T-helper 2 cell treated with Interferon-gamma antibody and Interleukin-4, amounts not matched to agents 5 μg/mL and 100 μg/mL, for 36 hours (primary cell): ENCODE data around the gene GNG7.
"Not testable (repeated sequence)": the region's sequence is repeated elsewhere in the genome, so short reads cannot be mapped to it uniquely, and the experiment has no call there.

Experiments used
- DNase-seq: peaks from one replicate; pipeline ENCODE4 v3.0.0; 2021; ENCODE audit warnings: low spot score
- H3K27ac Mint-ChIP-seq: one replicate; pipeline ENCODE4 v1.8.0; 2021; ENCODE audit warnings: mild to moderate bottlenecking, mixed read lengths
- H3K27me3 Mint-ChIP-seq: one replicate; pipeline ENCODE4 v1.8.0; 2021; ENCODE audit warnings: low read depth, mixed read lengths
- H3K36me3 Mint-ChIP-seq: one replicate; pipeline ENCODE4 v1.8.0; 2021; ENCODE audit warnings: low read depth, mixed read lengths
- H3K4me1 Mint-ChIP-seq: one replicate; pipeline ENCODE4 v1.8.0; 2021; ENCODE audit warnings: low read depth, mixed read lengths
- H3K4me3 Mint-ChIP-seq: one replicate; pipeline ENCODE4 v1.8.0; 2022; ENCODE audit warnings: mild to moderate bottlenecking, moderate library complexity, mixed read lengths
- H3K9me3 Mint-ChIP-seq: one replicate; pipeline ENCODE4 v1.8.0; 2021; ENCODE audit warnings: mixed read lengths

The GNG7 gene

DNA sequence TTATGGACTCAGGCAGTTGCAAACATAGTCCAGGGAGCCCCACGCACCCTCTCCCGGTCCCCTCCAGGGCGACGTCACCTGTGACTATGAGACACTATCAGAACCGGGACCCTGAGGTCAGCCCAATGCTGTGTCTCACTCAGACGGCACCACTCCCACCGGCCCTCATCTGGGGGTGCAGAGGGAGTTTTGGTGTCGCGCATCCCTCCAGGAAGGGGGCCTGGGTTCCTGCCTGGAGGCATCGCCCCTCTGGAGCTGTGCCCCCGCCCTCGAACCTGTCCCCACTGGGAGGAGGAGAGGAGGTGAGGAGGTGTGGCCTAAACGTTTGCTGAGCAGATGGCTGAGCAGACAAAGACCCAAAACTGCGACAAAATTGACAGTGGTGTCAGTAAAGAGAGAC is 175.3 kb downstream of the GNG7 start:
- no peaks in the 10 kb centered on the region for H3K36me3 Mint-ChIP-seq
- H3K4me1 Mint-ChIP-seq = peaks cover 1% of the 10 kb centered on the region
- H3K4me3 Mint-ChIP-seq = no peak overlapping the region
- no peaks in the 10 kb centered on the region for H3K9me3 Mint-ChIP-seq
- no peak overlapping the region for H3K27ac Mint-ChIP-seq
- H3K27me3 Mint-ChIP-seq = peaks cover under 1% of the 10 kb centered on the region
- no peak for DNase-seq

DNA sequence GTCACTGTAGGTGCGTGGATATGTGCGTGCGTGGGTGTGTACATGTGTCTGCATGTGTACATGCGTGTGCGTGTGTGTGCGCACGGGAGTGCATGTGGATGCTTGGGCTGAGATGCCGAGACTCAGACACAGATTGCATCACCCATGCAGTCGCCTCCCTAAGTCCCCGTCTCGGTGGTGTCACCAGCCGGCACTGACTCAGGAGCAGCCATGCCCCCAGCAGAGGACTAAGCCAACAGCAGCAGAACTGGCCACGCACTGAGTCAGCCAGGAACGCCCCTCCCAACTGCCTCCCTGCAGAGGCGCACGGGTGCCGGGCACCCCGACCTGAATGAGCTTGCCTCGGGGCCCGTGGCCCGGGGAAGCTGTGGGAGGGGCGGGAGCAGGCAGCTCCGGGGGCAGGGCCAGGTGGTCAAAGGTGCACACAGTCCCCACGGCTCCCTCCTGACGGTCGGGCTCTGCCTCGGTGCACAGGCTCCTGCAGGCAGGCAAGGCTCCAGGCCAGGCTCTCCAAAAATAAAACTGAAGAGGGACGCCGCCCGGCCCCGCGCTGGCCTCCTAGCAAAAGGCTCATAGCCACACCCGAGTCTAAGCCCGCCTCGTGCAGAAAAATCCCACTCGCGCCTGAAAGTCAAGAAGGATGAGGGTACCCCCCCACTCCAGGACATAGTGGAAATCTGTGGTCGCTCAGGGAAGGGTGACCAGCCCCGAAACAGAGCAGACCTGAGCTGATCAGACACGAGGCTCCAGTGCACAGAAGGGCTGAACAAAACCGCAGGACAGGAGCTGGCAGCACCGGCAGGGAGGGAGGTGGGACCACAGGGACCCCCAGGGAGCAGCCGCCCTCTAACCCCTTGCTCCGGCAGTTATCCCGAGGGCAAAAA is 177.4 kb downstream of the GNG7 start:
- no peak overlapping the region for H3K27ac Mint-ChIP-seq
- no peak for DNase-seq

DNA sequence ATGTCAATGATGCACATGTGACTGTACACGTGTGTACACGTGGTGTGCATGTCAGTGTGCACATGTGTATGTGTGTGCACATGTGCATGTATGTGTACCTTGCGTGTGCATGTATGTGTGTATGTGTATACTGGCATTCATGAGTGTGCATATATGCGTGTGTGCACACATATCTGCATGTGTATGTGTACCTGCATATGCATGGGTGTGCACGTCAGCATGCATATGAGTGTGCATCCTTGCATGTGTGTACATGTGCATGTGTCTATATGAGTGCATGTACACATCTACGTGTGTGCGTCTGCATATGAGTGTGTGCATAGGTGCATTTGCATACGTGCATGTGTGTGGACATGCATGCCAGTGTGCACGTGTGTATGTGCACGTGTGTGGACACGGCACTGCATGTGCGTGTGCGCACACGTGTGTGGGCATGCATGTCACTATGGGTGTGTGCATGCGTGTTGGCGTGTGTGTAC is 178.1 kb downstream of the GNG7 start:
- no peaks in the 10 kb centered on the region for H3K4me1 Mint-ChIP-seq
- no peak for DNase-seq
- H3K4me3 Mint-ChIP-seq = no peak overlapping the region
- H3K27ac Mint-ChIP-seq = no peak overlapping the region
- no peaks in the 10 kb centered on the region for H3K27me3 Mint-ChIP-seq
- no peaks in the 10 kb centered on the region for H3K36me3 Mint-ChIP-seq
- no peaks in the 10 kb centered on the region for H3K9me3 Mint-ChIP-seq

More for the DNA sequence above, 177.4 kb downstream of the GNG7 start:
- H3K4me1 Mint-ChIP-seq = no peaks in the 10 kb centered on the region
- H3K36me3 Mint-ChIP-seq = no peaks in the 10 kb centered on the region
- H3K27me3 Mint-ChIP-seq = no peaks in the 10 kb centered on the region
- H3K9me3 Mint-ChIP-seq = no peaks in the 10 kb centered on the region
- no peak overlapping the region for H3K4me3 Mint-ChIP-seq

DNA sequence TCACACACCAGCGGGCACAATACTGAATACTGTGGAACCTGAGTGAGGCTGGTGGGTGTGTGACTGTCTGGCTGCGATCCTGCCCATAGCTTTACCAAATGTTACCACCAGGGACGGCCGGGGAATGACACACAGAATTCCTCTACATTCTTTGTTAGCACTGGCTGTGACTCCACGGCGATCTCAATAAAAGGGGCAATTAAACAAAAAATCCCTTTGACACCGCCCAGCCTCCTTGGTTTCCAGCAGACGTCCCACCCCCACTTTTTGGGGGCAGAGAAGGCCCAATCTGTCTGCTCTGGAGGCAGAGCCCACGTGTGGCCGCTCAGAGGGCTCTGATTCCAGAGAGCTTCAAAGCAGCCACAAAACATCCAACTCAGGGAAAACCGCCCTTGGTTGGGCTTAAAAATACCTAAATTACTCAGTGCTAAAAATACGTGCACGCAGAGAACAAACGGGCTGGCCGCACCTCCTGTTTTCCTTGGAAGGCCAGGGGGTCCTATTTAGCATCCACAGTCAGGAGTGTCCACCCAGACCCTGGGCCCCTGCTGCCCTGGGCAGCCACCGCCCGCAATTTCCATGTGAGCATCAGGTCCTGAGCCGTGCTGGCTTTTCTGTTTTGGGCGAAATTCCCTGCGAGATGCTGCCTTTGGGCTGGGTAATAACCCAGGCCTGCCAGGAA is 178.7 kb downstream of the GNG7 start:
- H3K4me1 Mint-ChIP-seq = no peaks in the 10 kb centered on the region
- H3K9me3 Mint-ChIP-seq = no peaks in the 10 kb centered on the region
- no peaks in the 10 kb centered on the region for H3K36me3 Mint-ChIP-seq
- H3K4me3 Mint-ChIP-seq = no peak overlapping the region
- no peak for DNase-seq
- H3K27ac Mint-ChIP-seq = no peak overlapping the region
- H3K27me3 Mint-ChIP-seq = no peaks in the 10 kb centered on the region

DNA sequence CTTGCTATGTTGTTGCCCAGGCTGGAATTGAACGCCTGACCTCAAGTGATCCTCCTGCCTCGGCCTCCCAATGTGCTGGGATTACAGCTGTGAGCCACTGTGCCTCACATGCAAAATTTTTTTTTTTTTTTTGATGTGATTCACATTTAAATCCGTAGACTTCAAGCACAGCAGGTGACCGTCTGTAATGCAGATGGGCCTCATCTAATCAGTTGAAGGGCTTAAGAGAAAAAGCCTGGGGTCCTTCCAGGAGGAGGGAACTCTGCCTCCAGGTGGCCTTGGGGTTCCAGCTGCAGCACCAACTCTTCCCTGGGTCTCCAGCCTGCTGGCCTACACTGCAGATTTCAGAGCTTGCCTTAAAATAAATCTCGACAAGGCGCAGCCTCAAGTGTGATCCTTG is 183.0 kb downstream of the GNG7 start:
- no peak for DNase-seq
- no peaks in the 10 kb centered on the region for H3K27me3 Mint-ChIP-seq
- no peak overlapping the region for H3K4me3 Mint-ChIP-seq
- no peaks in the 10 kb centered on the region for H3K4me1 Mint-ChIP-seq
- H3K9me3 Mint-ChIP-seq = no peaks in the 10 kb centered on the region
- no peaks in the 10 kb centered on the region for H3K36me3 Mint-ChIP-seq
- H3K27ac Mint-ChIP-seq = no peak overlapping the region

DNA sequence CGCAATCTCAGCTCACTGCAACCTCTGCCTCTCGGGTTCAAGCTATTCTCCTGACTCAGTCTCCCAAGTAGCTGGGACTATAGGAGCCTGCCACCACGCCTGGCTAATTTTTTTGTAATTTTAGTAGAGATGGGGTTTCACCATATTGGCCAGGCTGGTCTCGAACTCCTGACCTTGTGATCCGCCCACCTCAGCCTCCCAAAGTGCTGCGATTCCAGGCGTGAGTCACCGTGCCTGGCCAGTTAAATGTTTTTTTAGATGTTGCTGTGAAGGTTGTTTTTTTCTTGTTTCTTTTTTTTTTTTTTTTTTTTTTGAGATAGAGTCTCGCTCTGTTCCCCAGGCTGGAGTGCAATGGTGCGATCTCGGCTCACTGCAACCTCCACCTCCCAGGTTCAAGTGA is 183.6 kb downstream of the GNG7 start:
- H3K36me3 Mint-ChIP-seq, H3K27ac Mint-ChIP-seq, H3K27me3 Mint-ChIP-seq, H3K4me1 Mint-ChIP-seq, H3K4me3 Mint-ChIP-seq, H3K9me3 Mint-ChIP-seq, DNase-seq: not testable (repeated sequence)

DNA sequence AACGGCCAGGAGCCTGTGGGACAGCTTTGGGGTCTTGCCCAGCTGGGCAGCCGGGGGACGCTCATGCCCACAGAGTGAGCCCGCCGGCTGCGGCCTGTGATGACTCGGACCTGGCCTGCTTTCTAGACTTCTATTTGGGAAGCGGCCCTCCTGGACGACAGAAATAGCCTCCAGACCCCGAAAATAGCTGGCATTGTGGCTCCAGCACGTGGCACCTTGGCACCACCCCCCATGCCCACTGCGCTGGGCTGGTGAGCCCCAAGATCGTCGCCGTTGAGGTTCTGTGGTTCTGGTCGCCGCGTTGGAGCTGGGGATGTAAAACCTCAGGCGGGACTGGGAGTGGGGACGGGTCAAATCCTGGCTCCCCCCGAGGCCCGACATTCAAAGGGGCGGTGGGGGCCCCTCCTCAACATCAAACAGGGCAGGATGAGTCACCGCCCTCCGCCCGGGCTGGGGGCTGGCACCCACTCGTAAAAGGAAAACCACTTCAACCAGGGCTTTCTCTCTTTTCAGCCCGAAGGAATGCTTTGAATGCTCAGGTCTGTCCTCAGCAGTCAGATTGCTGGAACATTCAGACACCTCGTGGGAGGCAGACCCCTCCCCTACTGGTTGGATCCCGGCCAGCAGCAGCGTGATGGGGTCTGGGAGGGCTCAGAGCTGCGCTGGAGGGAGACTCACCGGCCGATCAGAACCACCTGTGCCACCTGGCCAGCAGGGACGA is 184.5 kb downstream of the GNG7 start:
- Mint-ChIP-seq H3K4me1 (no peaks in the 10 kb centered on the region), H3K9me3 (no peaks in the 10 kb centered on the region), H3K27ac (no peak overlapping the region), H3K36me3 (no peaks in the 10 kb centered on the region), H3K4me3 (no peak overlapping the region), H3K27me3 (no peaks in the 10 kb centered on the region)
- DNase-seq = no peak

DNA sequence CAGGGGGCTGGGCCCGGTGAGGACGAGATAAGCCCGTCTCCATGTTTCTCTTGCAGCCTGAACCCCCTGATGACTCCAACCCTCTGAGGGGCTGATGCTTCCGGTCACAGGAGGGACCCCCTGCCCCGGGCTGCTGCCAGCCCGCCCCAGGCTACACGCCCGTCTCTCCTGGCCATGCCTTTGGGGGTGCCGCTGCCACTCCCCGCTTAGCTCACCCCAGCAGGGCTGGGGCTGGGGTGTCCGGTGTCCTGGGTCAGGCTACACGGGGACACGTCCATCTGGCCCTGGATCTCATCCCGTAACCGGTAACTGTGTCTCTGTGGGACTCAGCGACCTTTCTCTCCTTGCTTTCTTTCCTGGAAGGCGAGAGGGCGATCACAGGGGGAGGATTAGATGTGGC is 185.8 kb downstream of the GNG7 start:
- no peak overlapping the region for H3K27ac Mint-ChIP-seq
- no peak for DNase-seq
- no peak overlapping the region for H3K4me3 Mint-ChIP-seq
- H3K36me3 Mint-ChIP-seq = no peaks in the 10 kb centered on the region
- H3K4me1 Mint-ChIP-seq = no peaks in the 10 kb centered on the region
- H3K9me3 Mint-ChIP-seq = no peaks in the 10 kb centered on the region
- no peaks in the 10 kb centered on the region for H3K27me3 Mint-ChIP-seq

DNA sequence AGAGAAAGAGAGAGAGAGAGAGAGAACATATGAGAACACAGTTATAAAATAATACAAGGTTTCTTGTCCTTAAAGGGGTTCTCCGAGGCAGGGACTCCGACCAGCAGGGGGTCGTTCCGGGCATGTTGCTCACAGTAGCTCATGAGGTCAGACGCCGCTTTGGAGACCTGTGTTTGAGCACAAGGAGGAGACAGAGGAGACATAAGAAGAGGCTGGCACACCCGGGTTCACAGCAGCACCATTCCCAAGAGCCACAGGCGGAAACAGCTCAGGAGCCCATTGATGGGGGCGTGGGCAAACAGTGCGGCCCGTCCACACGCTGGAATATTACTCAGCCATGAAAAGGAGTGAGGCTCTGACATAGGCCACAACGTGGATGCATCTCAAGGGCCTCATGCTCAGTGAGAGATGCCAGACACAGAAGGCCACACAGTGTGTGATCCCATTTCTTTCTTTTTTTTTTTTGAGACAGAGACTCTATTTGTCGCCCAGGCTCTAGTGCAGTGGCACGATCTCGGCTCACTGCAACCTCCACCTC is 187.4 kb downstream of the GNG7 start:
- Mint-ChIP-seq H3K9me3 (no peaks in the 10 kb centered on the region), H3K27ac (no peak overlapping the region), H3K4me3 (no peak overlapping the region), H3K4me1 (no peaks in the 10 kb centered on the region), H3K27me3 (no peaks in the 10 kb centered on the region), H3K36me3 (no peaks in the 10 kb centered on the region)
- no peak for DNase-seq

DNA sequence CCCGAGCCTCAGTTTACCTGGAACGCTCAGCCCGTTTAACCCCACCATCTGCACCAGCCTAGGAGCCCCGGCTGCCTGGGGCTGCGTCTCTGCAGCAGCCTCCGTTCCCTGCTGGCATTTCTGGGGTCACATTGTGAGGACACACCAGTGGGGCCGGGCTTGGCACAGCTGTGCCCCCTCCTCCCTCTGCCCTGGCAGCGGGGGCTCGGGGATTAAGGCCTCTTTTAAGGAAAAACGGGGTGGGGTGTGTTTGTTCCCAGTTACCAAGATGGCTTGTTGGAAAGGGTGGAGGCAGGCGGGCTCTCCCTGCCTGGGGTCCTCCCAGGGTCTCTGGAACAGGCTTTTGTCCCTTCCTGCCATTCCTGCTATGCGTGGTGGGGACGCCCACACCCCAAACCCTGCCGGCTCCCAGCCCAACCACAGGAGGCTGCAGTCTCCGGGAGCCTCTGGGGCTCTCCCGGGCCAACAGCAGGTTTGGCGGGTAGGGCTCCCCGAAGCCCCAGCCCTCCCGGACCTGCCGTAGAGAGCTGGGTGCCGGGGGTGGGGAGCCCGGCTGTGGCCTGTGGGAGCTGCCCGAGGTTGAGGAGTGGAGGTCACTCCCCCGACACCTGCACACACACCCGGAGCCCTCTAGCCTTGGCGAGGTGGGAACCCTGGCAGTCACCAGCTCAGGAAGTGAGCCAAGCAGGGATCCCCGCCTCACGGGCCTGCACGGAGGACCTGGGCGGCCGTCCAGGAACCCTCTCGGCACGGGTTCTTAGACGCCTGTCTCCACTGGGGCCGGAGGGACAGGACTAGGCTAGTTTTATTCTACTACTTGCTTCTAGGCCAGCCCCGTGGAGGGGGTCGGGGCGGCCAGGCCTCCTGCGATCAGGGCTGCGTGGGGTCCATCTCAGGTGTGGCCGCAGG is 189.7 kb downstream of the GNG7 start:
- H3K4me3 Mint-ChIP-seq = no peak overlapping the region
- no peak overlapping the region for H3K27ac Mint-ChIP-seq
- peaks cover 3% of the 10 kb centered on the region for H3K4me1 Mint-ChIP-seq
- DNase-seq = no peak
- H3K9me3 Mint-ChIP-seq = no peaks in the 10 kb centered on the region
- no peaks in the 10 kb centered on the region for H3K27me3 Mint-ChIP-seq
- no peaks in the 10 kb centered on the region for H3K36me3 Mint-ChIP-seq

DNA sequence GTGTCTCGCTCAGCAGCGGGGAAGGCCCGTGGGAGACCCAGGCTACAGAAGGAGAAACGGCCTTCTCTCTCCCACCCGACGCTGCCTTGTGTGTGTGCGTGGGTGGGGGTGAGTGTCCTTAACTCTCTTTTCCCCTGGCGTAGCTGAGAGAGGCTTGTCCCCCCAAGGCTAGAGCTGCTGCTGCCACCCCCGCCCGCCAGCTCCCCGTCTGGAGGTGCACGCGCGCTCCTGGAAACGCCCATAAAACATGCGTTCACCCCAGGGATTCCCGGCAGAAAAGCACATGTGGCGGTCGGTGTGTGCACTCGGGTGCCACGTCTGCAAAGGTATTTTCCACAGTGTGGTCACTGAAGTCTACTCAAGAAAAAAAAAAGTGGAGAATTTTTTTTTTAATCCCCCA is 190.5 kb downstream of the GNG7 start:
- H3K27me3 Mint-ChIP-seq = peaks cover 2% of the 10 kb centered on the region

DNA sequence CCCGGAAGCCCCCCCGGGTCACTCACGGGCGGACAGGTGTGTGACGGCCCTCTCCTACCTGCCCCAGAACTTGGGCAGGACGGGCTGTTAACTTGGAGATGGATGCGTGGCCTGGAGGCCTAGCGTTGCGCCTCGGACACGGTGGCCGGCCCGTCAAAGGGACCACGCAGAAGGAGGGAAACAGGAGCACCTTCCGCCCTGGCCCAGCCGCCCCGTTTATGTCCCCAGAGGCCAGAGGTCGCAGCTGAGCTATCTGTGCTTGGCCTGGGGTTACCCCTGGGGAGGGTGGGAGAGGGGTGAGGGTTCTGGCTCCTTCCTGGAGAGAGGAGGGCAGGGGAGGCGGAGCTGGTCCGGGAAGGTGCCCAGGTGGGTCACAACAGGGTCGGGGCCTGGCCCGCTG is 190.9 kb downstream of the GNG7 start:
- Mint-ChIP-seq H3K4me3 (no peak overlapping the region), H3K9me3 (no peaks in the 10 kb centered on the region)
- no peak for DNase-seq

More for the DNA sequence above, 190.5 kb downstream of the GNG7 start:
- Mint-ChIP-seq H3K4me1 (peaks cover 8% of the 10 kb centered on the region), H3K36me3 (no peaks in the 10 kb centered on the region), H3K4me3 (no peak overlapping the region), H3K27ac (no peak overlapping the region), H3K9me3 (no peaks in the 10 kb centered on the region)
- no peak for DNase-seq

DNA sequence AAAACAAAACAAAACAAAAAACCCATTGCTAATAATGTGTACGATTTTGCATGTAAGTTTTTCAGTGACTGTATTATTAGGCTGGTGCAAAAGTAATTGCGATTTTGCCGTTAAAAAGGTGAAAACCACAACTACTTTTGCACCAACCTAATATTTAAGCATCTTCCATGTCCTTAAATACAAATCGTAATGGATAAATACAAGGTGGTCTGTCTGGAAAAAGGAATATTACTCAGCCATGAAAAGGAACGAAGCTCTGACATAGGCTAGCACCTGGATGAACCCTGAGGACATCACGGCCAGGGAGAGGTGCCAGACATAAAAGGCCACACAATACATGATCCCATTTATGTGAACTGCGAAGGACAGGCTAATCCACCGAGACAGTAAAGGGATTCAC is 193.4 kb downstream of the GNG7 start:
- DNase-seq = no peak
- no peaks in the 10 kb centered on the region for H3K36me3 Mint-ChIP-seq
- no peak overlapping the region for H3K27ac Mint-ChIP-seq
- H3K9me3 Mint-ChIP-seq = no peaks in the 10 kb centered on the region
- H3K27me3 Mint-ChIP-seq = peaks cover 2% of the 10 kb centered on the region
- H3K4me1 Mint-ChIP-seq = peaks cover 13% of the 10 kb centered on the region
- H3K4me3 Mint-ChIP-seq = no peak overlapping the region

More for the DNA sequence above, 190.9 kb downstream of the GNG7 start:
- Mint-ChIP-seq H3K27ac (no peak overlapping the region), H3K4me1 (peaks cover 9% of the 10 kb centered on the region), H3K36me3 (no peaks in the 10 kb centered on the region), H3K27me3 (peaks cover 2% of the 10 kb centered on the region)
